Tibial nerve (tissue), 4 donors: ENCODE data around the gene TGFB2.

Experiments used
- EP300 ChIP-seq, 2 donors: sonication (generic); formaldehyde crosslinking; IDR thresholded peaks; one replicate each; pipeline ENCODE4 v1.6.1; 2017; ENCODE audit warnings: antibody characterized with exemption in 2 of 2, mild to moderate bottlenecking in 1 of 2
- POLR2A ChIP-seq, 2 donors: fragments of 450-650 bp; IDR thresholded peaks; one replicate each; pipeline ENCODE4 v1.6.1; 2017; ENCODE audit warnings: antibody characterized with exemption in 2 of 2, mild to moderate bottlenecking in 2 of 2, moderate library complexity in 2 of 2
- TF ChIP-seq, protein P1 (sequence below), 5 experiments: fragments of 200-600 bp in 3 of 5; fragments of 450-650 bp in 2 of 5; sonication (generic) in 3 of 5; IDR thresholded peaks; one replicate each; pipeline ENCODE4 v1.5.1; 2016 to 2019; ENCODE audit warnings: antibody characterized with exemption in 5 of 5, mild to moderate bottlenecking in 3 of 5, moderate library complexity in 2 of 5

DNA sequence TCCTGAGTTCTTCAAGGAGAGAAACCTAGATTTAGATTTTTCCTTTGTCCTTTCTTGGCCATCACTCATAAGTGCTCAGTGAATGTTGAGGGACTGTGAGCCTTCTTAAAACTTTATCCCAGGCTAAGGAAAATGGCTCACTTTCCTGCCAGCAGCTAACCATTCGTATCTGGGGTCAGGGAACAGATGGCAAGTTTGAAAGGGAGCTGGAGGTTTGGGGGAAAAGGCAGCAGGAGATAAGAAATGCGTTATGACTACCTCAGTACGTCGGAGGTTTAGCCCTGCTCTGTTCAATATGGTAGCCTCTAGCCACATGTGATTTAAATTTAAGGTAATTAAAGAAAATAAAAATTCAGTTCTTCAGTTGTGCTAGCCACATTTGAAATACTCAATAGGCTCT lies 46.7 kb upstream of the TGFB2 start:
- TF ChIP-seq POLR2A (IDR thresholded peaks at IDR 0.05) (no peak), EP300 (IDR thresholded peaks at IDR 0.05) (no peak)
- TF ChIP-seq, protein P1, sequence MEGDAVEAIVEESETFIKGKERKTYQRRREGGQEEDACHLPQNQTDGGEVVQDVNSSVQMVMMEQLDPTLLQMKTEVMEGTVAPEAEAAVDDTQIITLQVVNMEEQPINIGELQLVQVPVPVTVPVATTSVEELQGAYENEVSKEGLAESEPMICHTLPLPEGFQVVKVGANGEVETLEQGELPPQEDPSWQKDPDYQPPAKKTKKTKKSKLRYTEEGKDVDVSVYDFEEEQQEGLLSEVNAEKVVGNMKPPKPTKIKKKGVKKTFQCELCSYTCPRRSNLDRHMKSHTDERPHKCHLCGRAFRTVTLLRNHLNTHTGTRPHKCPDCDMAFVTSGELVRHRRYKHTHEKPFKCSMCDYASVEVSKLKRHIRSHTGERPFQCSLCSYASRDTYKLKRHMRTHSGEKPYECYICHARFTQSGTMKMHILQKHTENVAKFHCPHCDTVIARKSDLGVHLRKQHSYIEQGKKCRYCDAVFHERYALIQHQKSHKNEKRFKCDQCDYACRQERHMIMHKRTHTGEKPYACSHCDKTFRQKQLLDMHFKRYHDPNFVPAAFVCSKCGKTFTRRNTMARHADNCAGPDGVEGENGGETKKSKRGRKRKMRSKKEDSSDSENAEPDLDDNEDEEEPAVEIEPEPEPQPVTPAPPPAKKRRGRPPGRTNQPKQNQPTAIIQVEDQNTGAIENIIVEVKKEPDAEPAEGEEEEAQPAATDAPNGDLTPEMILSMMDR (IDR thresholded peaks at IDR 0.05), result no peak
